ENCODE measurements around the gene SRGAP2B. TPM values are rescaled to one million over a fixed set of nuclear protein-coding genes. Genes with fewer than 3 reads are reported as not detected.
"Not testable (repeated sequence)": the region's sequence is repeated elsewhere in the genome, so short reads cannot be mapped to it uniquely, and the experiment has no call there.

Gene SRGAP2B
- total RNA-seq, 1 experiment from 2014 or later, result 15.0 TPM

DNA sequence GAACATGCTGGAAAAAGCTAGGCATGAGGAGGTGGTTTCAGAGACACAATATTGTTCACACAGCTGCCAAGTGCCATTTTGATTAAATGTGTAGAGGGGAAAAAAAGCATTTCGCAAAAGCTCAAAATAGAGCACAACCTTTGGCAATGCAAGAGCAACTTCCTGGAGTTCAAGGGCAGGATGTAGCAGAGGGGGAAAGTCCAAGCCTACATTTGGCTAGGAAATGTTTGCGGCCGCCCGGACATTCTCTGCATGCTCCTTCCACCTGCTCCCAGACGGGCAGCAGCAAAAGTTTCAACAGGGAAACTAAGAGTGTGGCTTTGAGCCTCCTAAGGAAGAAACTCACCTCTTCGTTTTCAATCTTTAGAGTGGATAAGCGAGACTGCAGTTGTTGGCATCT, 202.1 kb downstream of the SRGAP2B start:
- in situ Hi-C loops (cut with HindIII; ENCODE audit: low pct_unique_long_range_greater_than_20kb, low sequenced_read_pairs); DNase-seq (ENCODE audit: low read depth): not testable (repeated sequence)

DNA sequence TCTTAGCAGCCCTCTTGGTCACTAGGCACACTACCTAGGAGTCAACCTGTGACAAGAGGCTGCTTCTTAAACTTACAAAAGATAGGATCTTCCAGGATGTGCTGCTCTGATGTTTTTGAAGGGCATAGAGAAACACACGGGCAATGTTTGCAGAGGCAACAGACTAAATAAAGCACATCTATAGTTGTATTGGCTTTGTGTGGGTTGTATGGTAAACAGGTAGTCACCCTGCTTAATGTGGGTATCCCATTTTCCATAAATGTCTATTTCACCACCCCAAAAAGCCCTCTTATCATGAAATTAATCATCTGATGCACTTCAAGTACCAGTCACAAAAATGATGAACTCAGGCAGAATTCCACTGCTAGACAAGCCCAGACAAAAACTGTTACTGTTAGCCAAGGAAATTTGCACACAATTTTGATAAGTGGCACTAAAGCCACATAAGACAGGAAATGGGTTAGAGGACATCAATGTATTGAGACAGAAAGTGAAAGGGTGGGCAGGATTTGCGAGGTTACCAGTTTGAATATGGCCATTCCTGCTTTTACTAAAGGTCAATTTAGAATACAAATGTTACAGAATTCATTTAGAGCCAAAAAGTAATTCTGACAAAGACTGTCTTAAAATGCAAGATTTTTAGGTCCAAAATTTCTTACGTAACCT, 205.5 kb downstream of the SRGAP2B start:
- DNase-seq (ENCODE audit: low read depth); in situ Hi-C loops (cut with HindIII; ENCODE audit: low pct_unique_long_range_greater_than_20kb, low sequenced_read_pairs): not testable (repeated sequence)

DNA sequence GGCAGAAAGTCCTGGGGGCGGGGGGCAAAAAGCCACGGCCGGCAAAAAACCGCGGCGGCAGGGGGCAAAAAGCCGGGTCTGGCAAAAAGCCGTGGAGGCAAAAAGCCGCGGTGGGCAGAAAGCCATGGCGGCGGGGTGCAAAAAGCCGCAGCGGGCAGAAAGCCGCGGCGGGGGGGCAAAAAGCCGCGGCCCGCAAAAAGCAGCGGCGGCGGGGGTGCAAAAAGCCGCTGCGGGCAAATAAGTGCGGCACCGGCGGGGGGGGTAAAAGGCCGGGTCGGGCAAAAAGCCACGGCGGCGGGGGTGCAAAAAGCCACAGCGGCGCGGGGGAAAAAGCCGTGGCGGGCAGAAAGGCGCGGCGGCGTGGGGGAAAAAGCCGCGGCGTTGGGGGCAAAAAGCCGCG, 212.1 kb downstream of the SRGAP2B start:
- in situ Hi-C loops (cut with HindIII; ENCODE audit: low pct_unique_long_range_greater_than_20kb, low sequenced_read_pairs); DNase-seq (ENCODE audit: low read depth): not testable (repeated sequence)

DNA sequence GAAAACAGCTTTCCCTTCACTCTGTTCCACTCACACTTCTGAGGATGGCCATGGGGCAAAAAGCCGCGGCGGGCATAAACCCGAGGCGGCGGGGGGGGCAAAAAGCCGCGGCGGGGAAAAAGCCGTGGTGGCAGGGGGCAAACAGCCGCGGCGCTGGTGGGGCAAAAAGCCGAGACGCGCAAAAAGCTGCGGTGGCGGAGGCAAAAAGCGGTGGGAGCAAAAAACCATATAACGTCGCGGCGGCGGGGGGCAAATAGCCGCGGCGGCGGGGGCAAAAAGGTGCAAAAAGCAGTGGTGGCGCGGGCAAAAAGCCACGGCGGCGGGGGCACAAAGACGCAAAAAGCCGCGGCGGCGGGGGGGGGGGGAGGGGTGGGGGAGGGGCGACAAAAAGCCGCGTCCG, 212.8 kb downstream of the SRGAP2B start:
- DNase-seq (ENCODE audit: low read depth); in situ Hi-C loops (cut with HindIII; ENCODE audit: low pct_unique_long_range_greater_than_20kb, low sequenced_read_pairs): not testable (repeated sequence)

DNA sequence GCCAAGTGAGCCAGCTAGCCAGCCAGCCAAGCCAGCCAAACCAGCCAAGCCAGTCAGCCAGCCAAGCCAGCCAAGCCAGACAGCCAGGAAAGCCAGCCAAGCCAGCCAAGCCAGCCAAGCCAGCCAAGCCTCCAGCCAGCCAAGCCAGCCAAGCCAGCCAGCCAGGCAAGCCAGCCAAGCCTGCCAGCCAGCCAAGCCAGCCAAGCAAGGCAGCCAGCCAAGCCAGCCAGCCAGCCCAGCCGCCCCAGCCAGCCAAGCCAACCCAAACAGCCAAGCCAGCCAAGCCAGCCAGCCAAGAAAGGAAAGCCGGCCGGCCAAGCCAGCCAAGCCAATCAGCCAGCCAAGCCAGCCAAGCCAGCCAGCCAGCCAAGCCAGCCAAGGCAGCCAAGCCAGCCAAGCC, 236.5 kb downstream of the SRGAP2B start:
- in situ Hi-C loops (cut with HindIII; ENCODE audit: low pct_unique_long_range_greater_than_20kb, low sequenced_read_pairs); DNase-seq (ENCODE audit: low read depth): not testable (repeated sequence)

Other genes starting within 250 kb of the SRGAP2B start
- 3.5 and 4.3 TPM in 2 replicates for gene FAM72D, start 646 bp upstream of the SRGAP2B start, total RNA-seq (2014; rRNA removed; shearing (Covaris generic); ENCODE audit: low replicate concordance)
- gene PPIAL4D, start 146.8 kb upstream of the SRGAP2B start, total RNA-seq (2014; rRNA removed; shearing (Covaris generic); ENCODE audit: low replicate concordance), result not detected in 2 replicates

Measured in Caki2 (cell line).